ENCODE results near the gene TSPAN1.
A peak's percentile ranks its signal among the peaks of the same experiment; 100 is the strongest.

Gene TSPAN1

GRCh38 chr1:46132529-46133180, 42.2 kb upstream of the TSPAN1 start, which contains the start of gene PIK3R3:
TSS of gene PIK3R3 (minus strand) at chr1:46132629. CDS start at chr1:46131952, 677 bp downstream.
- DNase-seq (ENCODE audit: low spot score), result peak; percentile 99
- POLR2A ChIA-PET (ENCODE audit: low non-redundant PET), result interaction anchor here (1.0 kb wide), 1 partner anchor 67 kb away, joined by 3 read pairs; no protein-coding TSS in a partner anchor
- TF ChIP-seq, protein P1, sequence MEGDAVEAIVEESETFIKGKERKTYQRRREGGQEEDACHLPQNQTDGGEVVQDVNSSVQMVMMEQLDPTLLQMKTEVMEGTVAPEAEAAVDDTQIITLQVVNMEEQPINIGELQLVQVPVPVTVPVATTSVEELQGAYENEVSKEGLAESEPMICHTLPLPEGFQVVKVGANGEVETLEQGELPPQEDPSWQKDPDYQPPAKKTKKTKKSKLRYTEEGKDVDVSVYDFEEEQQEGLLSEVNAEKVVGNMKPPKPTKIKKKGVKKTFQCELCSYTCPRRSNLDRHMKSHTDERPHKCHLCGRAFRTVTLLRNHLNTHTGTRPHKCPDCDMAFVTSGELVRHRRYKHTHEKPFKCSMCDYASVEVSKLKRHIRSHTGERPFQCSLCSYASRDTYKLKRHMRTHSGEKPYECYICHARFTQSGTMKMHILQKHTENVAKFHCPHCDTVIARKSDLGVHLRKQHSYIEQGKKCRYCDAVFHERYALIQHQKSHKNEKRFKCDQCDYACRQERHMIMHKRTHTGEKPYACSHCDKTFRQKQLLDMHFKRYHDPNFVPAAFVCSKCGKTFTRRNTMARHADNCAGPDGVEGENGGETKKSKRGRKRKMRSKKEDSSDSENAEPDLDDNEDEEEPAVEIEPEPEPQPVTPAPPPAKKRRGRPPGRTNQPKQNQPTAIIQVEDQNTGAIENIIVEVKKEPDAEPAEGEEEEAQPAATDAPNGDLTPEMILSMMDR (conservative IDR thresholded peaks at IDR 0.05; ENCODE audit: low read depth), result no peak
- CTCF ChIA-PET, result interaction anchor here (0.5 to 1.1 kb wide), 5 partner anchors 12 to 84 kb away, joined by 3 to 6 read pairs (median 4); no protein-coding TSS in a partner anchor
- H3K27ac ChIP-seq, result peak within 1 kb of the TSS; percentile 98

DNA sequence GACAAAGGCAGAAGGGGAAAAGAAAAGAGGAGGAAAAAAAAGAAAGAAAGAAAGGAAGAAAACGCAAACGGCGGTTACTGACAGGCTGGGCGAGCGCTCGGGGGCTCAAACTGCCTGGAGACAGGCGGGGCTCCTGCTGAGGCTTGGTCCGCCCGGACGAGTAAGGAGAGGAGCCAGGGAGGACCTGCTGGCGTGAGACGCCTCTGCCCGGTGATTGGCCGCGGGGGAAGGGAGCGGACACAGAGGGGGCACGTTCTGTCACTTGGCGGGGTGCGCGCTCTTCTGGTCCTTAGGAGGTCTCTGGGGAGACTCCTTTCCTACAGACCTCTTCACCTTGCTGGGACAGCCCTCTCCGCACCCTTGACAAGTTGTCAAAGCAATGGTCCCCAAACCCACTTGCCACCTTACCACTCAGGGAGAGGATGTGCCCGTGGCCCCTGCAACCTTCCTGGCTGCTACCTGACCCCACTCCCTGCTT, 41.7 kb upstream of the TSPAN1 start:
- peak; percentile 68 for DNase-seq (ENCODE audit: low spot score)
- TF ChIP-seq, protein P1 (conservative IDR thresholded peaks at IDR 0.05; ENCODE audit: low read depth), result no peak
- POLR2A ChIA-PET (ENCODE audit: low non-redundant PET), result no interaction called here
- peak overlapping the region; percentile 98 for H3K27ac ChIP-seq
- CTCF ChIA-PET, result interaction anchor here (0.5 to 0.7 kb wide), 3 partner anchors 12 to 1043 kb away, joined by 3 to 4 read pairs (median 3); no protein-coding TSS in a partner anchor

GRCh38 chr1:46133781-46134350, 41.0 kb upstream of the TSPAN1 start:
- peak overlapping the region; percentile 98 for H3K27ac ChIP-seq
- no peak for DNase-seq (ENCODE audit: low spot score)
- CTCF ChIA-PET, result interaction anchor here (0.6 to 1.0 kb wide), 3 partner anchors 46 to 1042 kb away, joined by 3 to 4 read pairs (median 3); no protein-coding TSS in a partner anchor
- TF ChIP-seq, protein P1 (conservative IDR thresholded peaks at IDR 0.05; ENCODE audit: low read depth), result no peak
- POLR2A ChIA-PET (ENCODE audit: low non-redundant PET), result no interaction called here

GRCh38 chr1:46134660-46135331, 40.1 kb upstream of the TSPAN1 start:
- POLR2A ChIA-PET (ENCODE audit: low non-redundant PET), result interaction anchor here (0.6 kb wide), 1 partner anchor 36 kb away, joined by 3 read pairs; no protein-coding TSS in a partner anchor
- H3K27ac ChIP-seq, result no peak overlapping the region
- CTCF ChIA-PET, result interaction anchor here (0.6 to 1.1 kb wide), 6 partner anchors 29 to 166 kb away, joined by 3 read pairs; no protein-coding TSS in a partner anchor
- TF ChIP-seq, protein P1 (conservative IDR thresholded peaks at IDR 0.05; ENCODE audit: low read depth), result no peak
- peak; percentile 66 for DNase-seq (ENCODE audit: low spot score)

GRCh38 chr1:46136711-46137110, 38.2 kb upstream of the TSPAN1 start:
- CTCF ChIA-PET, result no interaction called here
- DNase-seq (ENCODE audit: low spot score), result no peak
- H3K27ac ChIP-seq, result no peak overlapping the region
- POLR2A ChIA-PET (ENCODE audit: low non-redundant PET), result no interaction called here
- TF ChIP-seq, protein P1 (conservative IDR thresholded peaks at IDR 0.05; ENCODE audit: low read depth), result no peak

GRCh38 chr1:46137916-46138315, 37.0 kb upstream of the TSPAN1 start:
- ChIA-PET POLR2A (ENCODE audit: low non-redundant PET) (no interaction called here), CTCF (no interaction called here)
- no peak for DNase-seq (ENCODE audit: low spot score)
- TF ChIP-seq, protein P1 (conservative IDR thresholded peaks at IDR 0.05; ENCODE audit: low read depth), result no peak
- no peak overlapping the region for H3K27ac ChIP-seq

Data from RWPE1 (cell line).